Tibial nerve (tissue), 4 donors: ENCODE measurements around the gene RPTOR. TPM values are rescaled to one million over a fixed set of nuclear protein-coding genes. Genes with fewer than 3 reads are reported as not detected.

Experiments used
- DNase-seq, 2 donors: peaks; one replicate each; pipeline ENCODE4 v3.0.0-alpha.2; 2019; ENCODE audit warnings: low spot score in 2 of 2
- H3K27ac ChIP-seq, 4 donors: fragments of 200-600 bp; sonication (generic) in 3 of 4; one replicate each; pipeline ENCODE4 v1.5.1; 2017 to 2019; ENCODE audit warnings: mild to moderate bottlenecking in 1 of 4
- H3K27me3 ChIP-seq, 2 donors: fragments of 200-600 bp; sonication (generic) in 1 of 2; one replicate each; pipeline versions ENCODE4 v1.5.1 to v1.6.0; 2017 to 2019
- H3K36me3 ChIP-seq, 3 donors: fragments of 200-600 bp; sonication (generic); one replicate each; pipeline ENCODE4 v1.5.1; 2018 to 2019
- H3K4me1 ChIP-seq, 4 donors: fragments of 200-600 bp; sonication (generic) in 3 of 4; one replicate each; pipeline ENCODE4 v1.5.1; 2017 to 2019
- H3K4me3 ChIP-seq, 4 donors: fragments of 200-600 bp; sonication (generic) in 3 of 4; one replicate each; pipeline ENCODE4 v1.5.1; 2017 to 2019; ENCODE audit warnings: mild to moderate bottlenecking in 1 of 4, moderate library complexity in 1 of 4
- H3K9me3 ChIP-seq, 4 donors: fragments of 200-600 bp; sonication (generic) in 3 of 4; one replicate each; pipeline ENCODE4 v1.5.1; 2017 to 2019
- CTCF ChIP-seq, 5 experiments: fragments of 200-600 bp in 3 of 5; fragments of 450-650 bp in 2 of 5; sonication (generic) in 3 of 5; IDR thresholded peaks; one replicate each; pipeline ENCODE4 v1.5.1; 2016 to 2019; ENCODE audit warnings: antibody characterized with exemption in 5 of 5, mild to moderate bottlenecking in 3 of 5, moderate library complexity in 2 of 5
- EP300 ChIP-seq, 2 donors: sonication (generic); formaldehyde crosslinking; IDR thresholded peaks; one replicate each; pipeline ENCODE4 v1.6.1; 2017; ENCODE audit warnings: antibody characterized with exemption in 2 of 2, mild to moderate bottlenecking in 1 of 2
- POLR2A ChIP-seq, 2 donors: fragments of 450-650 bp; IDR thresholded peaks; one replicate each; pipeline ENCODE4 v1.6.1; 2017; ENCODE audit warnings: antibody characterized with exemption in 2 of 2, mild to moderate bottlenecking in 2 of 2, moderate library complexity in 2 of 2
- WGBS, 2 donors: methylation state at CpG; one replicate each; pipeline ENCODE4 v1.1.5; 2018; 5-methylcytosine and 5-hydroxymethylcytosine counted together
- total RNA-seq, 4 donors: library from RNA; depleted of rRNA; stranded (reverse); fragments of >200 nt; gene quantifications; one replicate each; pipeline ENCODE4 v1.1.0, GENCODE V29; 2016

Gene RPTOR
- total RNA-seq, 4 donors from 2014 or later = 34.7 to 56.4 (median 40.1) TPM

- Histone ChIP-seq H3K4me3 (no peak overlapping the region), H3K4me1 (peaks cover 0 to 17% (median 4%) of the 10 kb centered on the region in 4 donors), H3K27ac (no peak overlapping the region), H3K27me3 (no peaks in the 10 kb centered on the region), H3K9me3 (no peaks in the 10 kb centered on the region), H3K36me3 (peaks cover 0 to 3% (median 0%) of the 10 kb centered on the region in 3 donors)
- TF ChIP-seq CTCF (IDR thresholded peaks at IDR 0.05) (no peak), POLR2A (IDR thresholded peaks at IDR 0.05) (no peak), EP300 (IDR thresholded peaks at IDR 0.05) (no peak)
- 75 to 84% methylated on average over 7 of the region's 7 CpGs for WGBS, 2 donors
- no peak for DNase-seq
These were observed 325.0 kb downstream of the RPTOR start for GRCh38 chr17:80869481-80870145.

GRCh38 chr17:80870401-80870800 lies 325.8 kb downstream of the RPTOR start:
- no peak for TF ChIP-seq CTCF (IDR thresholded peaks at IDR 0.05)
- TF ChIP-seq EP300 (IDR thresholded peaks at IDR 0.05) = no peak
- TF ChIP-seq POLR2A (IDR thresholded peaks at IDR 0.05) = no peak
- DNase-seq = no peak
- Histone ChIP-seq H3K4me1 (peaks cover 0 to 17% (median 4%) of the 10 kb centered on the region in 4 donors), H3K27ac (no peak overlapping the region), H3K9me3 (no peaks in the 10 kb centered on the region), H3K36me3 (peaks cover 0 to 6% (median 0%) of the 10 kb centered on the region in 3 donors), H3K27me3 (no peaks in the 10 kb centered on the region), H3K4me3 (no peak overlapping the region)
- WGBS, 2 donors = 64 to 76% methylated on average over 8 of the region's 8 CpGs

GRCh38 chr17:80871341-80871740 lies 326.7 kb downstream of the RPTOR start:
- no peak for TF ChIP-seq EP300 (IDR thresholded peaks at IDR 0.05)
- TF ChIP-seq CTCF (IDR thresholded peaks at IDR 0.05) = no peak
- no peak for TF ChIP-seq POLR2A (IDR thresholded peaks at IDR 0.05)
- H3K36me3 ChIP-seq = peaks cover 0 to 6% (median 0%) of the 10 kb centered on the region in 3 donors
- H3K9me3 ChIP-seq = no peaks in the 10 kb centered on the region
- 76 to 78% methylated on average over 12 of the region's 12 CpGs for WGBS, 2 donors
- H3K4me1 ChIP-seq = peaks cover 0 to 17% (median 4%) of the 10 kb centered on the region in 4 donors
- no peaks in the 10 kb centered on the region for H3K27me3 ChIP-seq
- H3K4me3 ChIP-seq = no peak overlapping the region
- DNase-seq = no peak
- H3K27ac ChIP-seq = no peak overlapping the region

GRCh38 chr17:80872001-80872500 lies 327.4 kb downstream of the RPTOR start:
- Histone ChIP-seq H3K4me3 (no peak overlapping the region), H3K4me1 (peaks cover 0 to 17% (median 4%) of the 10 kb centered on the region in 4 donors), H3K36me3 (peaks cover 0 to 6% (median 0%) of the 10 kb centered on the region in 3 donors), H3K27me3 (no peaks in the 10 kb centered on the region), H3K9me3 (no peaks in the 10 kb centered on the region), H3K27ac (no peak overlapping the region)
- 74 to 77% methylated on average over 14 of the region's 14 CpGs for WGBS, 2 donors
- TF ChIP-seq EP300 (IDR thresholded peaks at IDR 0.05) (no peak), POLR2A (IDR thresholded peaks at IDR 0.05) (no peak), CTCF (IDR thresholded peaks at IDR 0.05) (no peak)
- DNase-seq = no peak
